ENCODE results near the gene DDI2. TPM values are rescaled to one million over a fixed set of nuclear protein-coding genes. Genes with fewer than 3 reads are reported as not detected.

DDI2 gene
- total RNA-seq, 2 experiments from 2014 or later = 23.5 to 40.8 TPM

DNA sequence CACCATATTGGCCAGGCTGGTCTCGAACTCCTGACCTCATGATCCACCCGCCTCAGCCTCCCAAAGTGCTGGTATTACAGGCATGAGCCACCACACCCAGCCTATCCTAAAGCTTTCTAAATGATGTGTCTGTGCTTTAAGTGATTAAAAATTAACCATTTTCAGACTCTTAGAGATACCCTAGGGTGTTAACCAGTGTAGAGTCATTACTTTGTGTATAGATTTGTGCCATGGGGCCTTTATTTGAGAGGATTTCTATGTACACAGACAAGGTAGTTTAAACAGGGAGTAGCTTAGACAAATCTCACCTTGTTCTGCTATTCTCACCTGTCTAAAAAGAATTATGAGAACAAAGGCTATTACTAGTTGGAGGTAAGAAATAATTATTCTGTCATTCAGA is 54.2 kb downstream of the DDI2 start:
- ChIA-PET POLR2A (interaction anchor here (1.2 kb wide), 1 partner anchor 53 kb away, joined by 3 read pairs; no protein-coding TSS in a partner anchor), CTCF (ENCODE audit: unreplicated experiment) (no interaction called here)
- H2AFZ ChIP-seq (ENCODE audit: low read length) = no peak overlapping the region
- no peak for DNase-seq (ENCODE audit: low spot score)
- intact Hi-C loops (cut with micrococcal nuclease; ENCODE audit: unreplicated experiment) = no loop called here
- no TSS peak for BruUV-seq (replicated peaks)
- no peak overlapping the region for H3K4me2 ChIP-seq (ENCODE audit: low read length)
- H3K27ac ChIP-seq (ENCODE audit: low read depth, low read length, poor library complexity, severe bottlenecking) = no peak overlapping the region
- H3K4me3 ChIP-seq (ENCODE audit: low read depth, low read length, poor library complexity, severe bottlenecking) = no peak overlapping the region
- no peaks in the 10 kb centered on the region for H3K4me1 ChIP-seq (ENCODE audit: insufficient read depth, low read length, poor library complexity, severe bottlenecking)
- H3K36me3 ChIP-seq (ENCODE audit: insufficient read depth, low read length) = no peaks in the 10 kb centered on the region
- TF ChIP-seq, protein P1, sequence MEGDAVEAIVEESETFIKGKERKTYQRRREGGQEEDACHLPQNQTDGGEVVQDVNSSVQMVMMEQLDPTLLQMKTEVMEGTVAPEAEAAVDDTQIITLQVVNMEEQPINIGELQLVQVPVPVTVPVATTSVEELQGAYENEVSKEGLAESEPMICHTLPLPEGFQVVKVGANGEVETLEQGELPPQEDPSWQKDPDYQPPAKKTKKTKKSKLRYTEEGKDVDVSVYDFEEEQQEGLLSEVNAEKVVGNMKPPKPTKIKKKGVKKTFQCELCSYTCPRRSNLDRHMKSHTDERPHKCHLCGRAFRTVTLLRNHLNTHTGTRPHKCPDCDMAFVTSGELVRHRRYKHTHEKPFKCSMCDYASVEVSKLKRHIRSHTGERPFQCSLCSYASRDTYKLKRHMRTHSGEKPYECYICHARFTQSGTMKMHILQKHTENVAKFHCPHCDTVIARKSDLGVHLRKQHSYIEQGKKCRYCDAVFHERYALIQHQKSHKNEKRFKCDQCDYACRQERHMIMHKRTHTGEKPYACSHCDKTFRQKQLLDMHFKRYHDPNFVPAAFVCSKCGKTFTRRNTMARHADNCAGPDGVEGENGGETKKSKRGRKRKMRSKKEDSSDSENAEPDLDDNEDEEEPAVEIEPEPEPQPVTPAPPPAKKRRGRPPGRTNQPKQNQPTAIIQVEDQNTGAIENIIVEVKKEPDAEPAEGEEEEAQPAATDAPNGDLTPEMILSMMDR (conservative IDR thresholded peaks at IDR 0.05; ENCODE audit: low read length) = no peak
- TF ChIP-seq EZH2phosphoT487 (IDR thresholded peaks at IDR 0.05; ENCODE audit: borderline replicate concordance, low read depth, low read length) = no peak
- H3K9me3 ChIP-seq (ENCODE audit: low read length) = no peaks in the 10 kb centered on the region
- no peaks in the 10 kb centered on the region for H4K20me1 ChIP-seq (ENCODE audit: insufficient read depth, low read length)
- no peaks in the 10 kb centered on the region for H3K9me2 ChIP-seq (ENCODE audit: insufficient read depth, low read length)
- H3K79me2 ChIP-seq (ENCODE audit: insufficient read depth, low read depth, low read length) = no peaks in the 10 kb centered on the region

DNA sequence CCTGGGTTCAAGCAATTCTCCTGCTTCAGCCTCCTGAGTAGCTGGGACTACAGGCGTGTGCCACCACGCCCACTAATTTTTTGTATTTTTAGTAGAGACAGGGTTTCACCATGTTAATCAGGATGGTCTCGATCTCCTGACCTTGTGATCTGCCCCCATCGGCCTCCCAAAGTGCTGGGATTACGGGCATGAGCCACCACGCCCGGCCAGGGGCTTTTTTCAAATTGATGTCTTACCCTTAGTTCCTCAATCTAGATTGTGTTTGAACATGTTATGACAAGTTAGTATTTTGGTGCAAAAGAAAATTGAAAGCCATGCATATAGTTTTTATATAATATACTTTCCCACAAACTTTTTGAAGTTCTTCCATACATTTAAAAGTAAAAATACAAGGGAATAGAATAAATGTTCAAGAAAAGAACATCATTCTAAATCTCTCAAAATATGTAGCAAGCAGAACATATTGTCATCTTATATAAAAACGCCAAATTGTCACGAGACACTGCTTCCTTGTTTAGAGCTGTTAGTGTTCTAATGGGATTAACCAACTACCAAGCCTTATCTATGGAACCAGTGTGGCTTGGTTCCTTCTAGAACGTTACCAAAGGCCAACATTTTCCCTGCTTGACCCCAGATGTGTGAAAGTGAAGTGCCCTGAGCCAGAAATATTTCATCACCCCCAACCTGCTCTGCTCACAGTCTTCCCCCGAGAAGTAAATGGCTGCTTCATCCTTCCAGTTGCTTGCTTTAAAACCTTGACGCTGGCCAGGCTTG is 57.3 kb downstream of the DDI2 start:
- Histone ChIP-seq H3K79me2 (ENCODE audit: insufficient read depth, low read depth, low read length) (no peaks in the 10 kb centered on the region), H3K9me3 (ENCODE audit: low read length) (no peaks in the 10 kb centered on the region), H4K20me1 (ENCODE audit: insufficient read depth, low read length) (no peaks in the 10 kb centered on the region), H3K4me1 (ENCODE audit: insufficient read depth, low read length, poor library complexity, severe bottlenecking) (no peaks in the 10 kb centered on the region), H3K4me2 (ENCODE audit: low read length) (no peak overlapping the region), H3K4me3 (ENCODE audit: low read depth, low read length, poor library complexity, severe bottlenecking) (no peak overlapping the region), H2AFZ (ENCODE audit: low read length) (no peak overlapping the region), H3K27ac (ENCODE audit: low read depth, low read length, poor library complexity, severe bottlenecking) (no peak overlapping the region), H3K36me3 (ENCODE audit: insufficient read depth, low read length) (no peaks in the 10 kb centered on the region), H3K9me2 (ENCODE audit: insufficient read depth, low read length) (no peaks in the 10 kb centered on the region)
- DNase-seq (ENCODE audit: low spot score) = no peak
- POLR2A ChIA-PET = no interaction called here
- no TSS peak for BruUV-seq (replicated peaks)
- no peak for TF ChIP-seq EZH2phosphoT487 (IDR thresholded peaks at IDR 0.05; ENCODE audit: borderline replicate concordance, low read depth, low read length)
- TF ChIP-seq, protein P1 (conservative IDR thresholded peaks at IDR 0.05; ENCODE audit: low read length) = no peak
- CTCF ChIA-PET (ENCODE audit: unreplicated experiment) = no interaction called here
- intact Hi-C loops (cut with micrococcal nuclease; ENCODE audit: unreplicated experiment) = no loop called here

DNA sequence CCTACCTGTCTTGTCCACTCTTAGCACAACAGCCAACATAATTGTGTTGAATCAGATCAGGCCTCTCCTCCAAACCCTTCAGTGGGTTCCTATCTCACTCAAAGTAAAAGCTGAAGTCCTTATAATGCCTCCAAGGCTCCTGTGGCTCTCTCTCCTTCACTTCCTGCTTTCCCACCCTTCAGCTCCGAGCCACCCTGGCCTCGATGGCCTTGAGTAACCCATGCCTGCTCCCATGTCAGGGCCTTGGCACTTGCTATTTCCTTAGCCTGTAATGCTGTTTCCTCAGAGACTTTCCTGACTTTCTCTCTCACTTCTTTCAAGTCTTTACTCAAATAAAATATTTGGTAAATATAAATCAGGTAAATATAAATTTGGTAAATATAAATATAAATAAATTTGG is 58.8 kb downstream of the DDI2 start:
- no peak overlapping the region for H3K4me2 ChIP-seq (ENCODE audit: low read length)
- no peaks in the 10 kb centered on the region for H3K9me3 ChIP-seq (ENCODE audit: low read length)
- ChIA-PET POLR2A (no interaction called here), CTCF (ENCODE audit: unreplicated experiment) (no interaction called here)
- no peaks in the 10 kb centered on the region for H4K20me1 ChIP-seq (ENCODE audit: insufficient read depth, low read length)
- H3K27ac ChIP-seq (ENCODE audit: low read depth, low read length, poor library complexity, severe bottlenecking) = no peak overlapping the region
- DNase-seq (ENCODE audit: low spot score) = no peak
- no peaks in the 10 kb centered on the region for H3K4me1 ChIP-seq (ENCODE audit: insufficient read depth, low read length, poor library complexity, severe bottlenecking)
- no TSS peak for BruUV-seq (replicated peaks)
- H3K36me3 ChIP-seq (ENCODE audit: insufficient read depth, low read length) = no peaks in the 10 kb centered on the region
- TF ChIP-seq, protein P1 (conservative IDR thresholded peaks at IDR 0.05; ENCODE audit: low read length) = no peak
- no peak for TF ChIP-seq EZH2phosphoT487 (IDR thresholded peaks at IDR 0.05; ENCODE audit: borderline replicate concordance, low read depth, low read length)
- intact Hi-C loops (cut with micrococcal nuclease; ENCODE audit: unreplicated experiment) = no loop called here
- H3K79me2 ChIP-seq (ENCODE audit: insufficient read depth, low read depth, low read length) = no peaks in the 10 kb centered on the region
- no peak overlapping the region for H3K4me3 ChIP-seq (ENCODE audit: low read depth, low read length, poor library complexity, severe bottlenecking)
- H3K9me2 ChIP-seq (ENCODE audit: insufficient read depth, low read length) = no peaks in the 10 kb centered on the region
- no peak overlapping the region for H2AFZ ChIP-seq (ENCODE audit: low read length)
